GM13977 (cell line): Measurements from ENCODE around the gene TNFAIP6.

Source experiments
- DNase-seq: peaks from one replicate; pipeline ENCODE4 v3.0.0; 2012; ENCODE audit warnings: low spot score
- CTCF ChIP-seq: IDR thresholded peaks from 2 replicates; pipeline ENCODE4 v1.5.1; 2012; ENCODE audit warnings: mild to moderate bottlenecking, control low read depth; ENCODE audit not compliant: insufficient read depth; ENCODE audit errors: extremely low read depth, missing control alignments
- in situ Hi-C: fragments of 300-500 bp; cut with MboI; formaldehyde crosslinking; loops from one replicate; pipeline ENCODE4 v1.12.0; 2022; ENCODE audit warnings: low sequenced_read_pairs, low pct_unique_long_range_greater_than_20kb, mixed read lengths, inconsistent platforms; ENCODE audit not compliant: unreplicated experiment

TNFAIP6 gene

GRCh38 chr2:151359768-151360461 is 2.5 kb downstream of the TNFAIP6 start:
- no peak for DNase-seq
- in situ Hi-C loops, result no loop called here
- TF ChIP-seq CTCF, result no peak

- no peak for TF ChIP-seq CTCF
- no peak for DNase-seq
- in situ Hi-C loops, result no loop called here
Measured at GRCh38 chr2:151361674-151362370, 4.4 kb downstream of the TNFAIP6 start.

- TF ChIP-seq CTCF, result no peak
- in situ Hi-C loops, result no loop called here
- peak; percentile 57 for DNase-seq
Measured at GRCh38 chr2:151363709-151364108, 6.3 kb downstream of the TNFAIP6 start.

GRCh38 chr2:151367571-151367970 is 10.2 kb downstream of the TNFAIP6 start:
- in situ Hi-C loops, result no loop called here
- no peak for TF ChIP-seq CTCF
- no peak for DNase-seq

GRCh38 chr2:151374436-151374835 is 17.0 kb downstream of the TNFAIP6 start:
- peak; percentile 33 for DNase-seq
- in situ Hi-C loops, result no loop called here
- TF ChIP-seq CTCF, result no peak

- TF ChIP-seq CTCF, result no peak
- in situ Hi-C loops, result no loop called here
- DNase-seq, result no peak
Measured at GRCh38 chr2:151379169-151379568, 21.8 kb downstream of the TNFAIP6 start.
